Epidermal melanocyte (primary cell): ENCODE data around the gene SDHAF1.
"Not testable (repeated sequence)": the region's sequence is repeated elsewhere in the genome, so short reads cannot be mapped to it uniquely, and the experiment has no call there.

Experiments used
- DNase-seq: peaks from one replicate; pipeline ENCODE4 v3.0.0; 2011; ENCODE audit warnings: low spot score; ENCODE audit not compliant: insufficient read length

The SDHAF1 gene

DNA sequence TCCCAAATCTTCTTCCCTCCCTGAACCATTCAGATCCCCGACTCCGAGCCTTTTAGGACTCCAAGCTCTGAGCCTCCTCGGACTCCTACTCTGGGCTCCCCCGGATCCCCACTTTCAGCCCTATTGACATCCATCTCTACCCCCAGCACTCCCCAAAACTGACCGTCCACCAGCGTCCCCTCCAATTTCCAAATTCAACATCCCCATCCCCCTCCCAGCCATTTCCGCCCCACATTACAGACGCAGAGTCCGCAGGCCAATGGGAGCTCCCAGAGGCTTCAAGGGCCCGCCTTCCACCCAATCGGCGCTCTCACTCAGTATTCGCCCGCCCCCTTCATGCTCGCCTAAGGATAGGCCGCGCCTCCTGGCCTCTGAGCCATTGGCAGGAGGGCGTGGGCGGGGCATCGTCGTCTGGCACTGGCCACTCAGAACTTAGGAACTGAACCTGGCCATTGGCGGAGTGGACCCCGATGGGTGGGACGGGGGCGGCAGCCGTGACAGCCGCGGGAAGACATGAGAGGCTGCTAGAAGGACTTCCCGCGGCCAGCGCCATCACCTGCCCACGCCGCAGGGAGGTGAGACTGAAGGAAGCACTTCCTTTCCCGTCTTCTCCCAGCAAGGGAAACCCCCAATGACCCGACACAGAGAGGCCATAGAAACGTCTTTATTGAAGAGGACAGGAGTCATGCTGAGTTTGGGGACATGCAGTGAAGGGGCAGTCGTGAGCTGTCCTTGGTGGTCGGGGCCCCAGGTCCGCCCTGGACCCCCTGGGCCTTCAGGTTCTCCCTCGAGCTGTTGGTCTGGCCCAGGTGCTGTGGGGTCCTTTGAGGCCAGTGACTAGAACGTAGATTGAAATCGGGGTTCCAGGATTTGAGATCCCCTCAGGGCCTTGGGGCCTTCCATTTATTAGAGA, 19.3 kb downstream of the SDHAF1 start, which contains the start of gene ALKBH6:
TSS of gene ALKBH6 (minus strand) at position 202 of the 913 bp plus-strand sequence. CDS start 816 bp downstream, outside the sequence.
- peak; percentile 100 for DNase-seq

DNA sequence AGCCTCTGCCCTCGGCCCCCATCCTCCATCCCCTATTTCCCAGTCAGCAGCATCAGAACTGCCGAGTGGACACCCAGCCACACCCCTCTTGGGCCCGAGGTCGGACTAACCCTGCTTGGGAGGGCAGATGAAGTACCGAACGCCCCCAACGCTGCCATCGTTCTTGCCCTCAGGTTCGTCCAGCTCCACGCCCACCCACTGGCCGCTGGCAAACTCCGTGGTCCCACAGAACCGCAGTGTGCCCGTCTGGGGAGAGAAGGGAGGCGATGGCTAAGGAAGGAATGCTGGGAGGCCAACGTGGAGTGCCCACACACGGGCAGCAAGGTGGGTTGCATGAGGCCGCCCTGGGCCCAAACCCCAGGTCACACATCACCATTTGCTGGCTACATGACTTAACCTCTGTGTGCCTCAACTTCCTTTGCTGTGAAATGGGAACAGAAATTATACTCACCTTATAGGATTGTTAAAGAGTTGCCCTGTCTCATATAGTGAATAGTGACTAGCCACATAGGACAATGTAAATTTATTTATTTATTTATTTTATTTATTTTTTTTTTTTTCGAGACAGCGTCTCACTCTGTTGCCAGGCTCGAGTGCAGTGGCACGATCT, 24.2 kb downstream of the SDHAF1 start:
- DNase-seq = no peak

DNA sequence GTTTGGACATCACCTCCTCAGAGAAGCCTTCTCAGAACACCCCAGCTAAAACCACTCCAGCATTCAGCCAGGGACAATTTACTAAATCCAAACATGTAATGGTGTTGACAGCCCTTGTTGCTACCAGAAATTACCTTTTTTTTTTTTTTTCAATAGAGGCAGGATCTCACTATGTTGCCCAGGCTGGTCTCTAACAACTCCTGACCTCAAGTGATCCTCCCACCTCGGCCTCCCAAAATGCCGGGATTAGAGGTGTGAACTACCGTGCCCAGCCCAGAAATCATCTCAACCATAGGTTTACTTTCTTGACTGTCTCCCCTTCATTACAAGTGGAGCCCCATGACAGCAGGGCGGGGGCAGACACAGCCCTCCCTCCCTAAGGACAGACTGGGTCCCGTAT, 28.4 kb downstream of the SDHAF1 start:
- no peak for DNase-seq

DNA sequence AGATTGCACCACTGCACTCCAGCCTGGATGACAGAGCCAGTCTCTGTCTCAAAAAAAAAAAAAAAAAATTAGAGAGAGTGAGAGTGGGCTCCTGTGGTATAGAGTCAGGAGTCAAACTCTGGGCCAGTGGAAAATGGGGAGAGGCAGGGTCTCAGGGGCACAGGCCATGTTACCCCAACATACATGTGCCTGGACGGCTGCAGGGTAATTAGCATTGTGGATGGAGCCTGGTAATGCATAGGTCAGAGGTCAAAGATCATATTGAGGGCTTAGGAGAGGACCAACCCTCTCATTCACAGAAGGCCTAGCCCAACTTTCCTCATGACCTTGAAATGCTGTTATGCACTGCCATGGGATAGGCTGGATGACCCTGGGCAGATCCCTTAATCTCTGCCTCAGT, 30.6 kb downstream of the SDHAF1 start:
- DNase-seq = no peak

GRCh38 chr19:36026091-36026876, 31.3 kb downstream of the SDHAF1 start:
- DNase-seq = no peak

GRCh38 chr19:36027696-36028095, 32.7 kb downstream of the SDHAF1 start:
- DNase-seq = no peak

DNA sequence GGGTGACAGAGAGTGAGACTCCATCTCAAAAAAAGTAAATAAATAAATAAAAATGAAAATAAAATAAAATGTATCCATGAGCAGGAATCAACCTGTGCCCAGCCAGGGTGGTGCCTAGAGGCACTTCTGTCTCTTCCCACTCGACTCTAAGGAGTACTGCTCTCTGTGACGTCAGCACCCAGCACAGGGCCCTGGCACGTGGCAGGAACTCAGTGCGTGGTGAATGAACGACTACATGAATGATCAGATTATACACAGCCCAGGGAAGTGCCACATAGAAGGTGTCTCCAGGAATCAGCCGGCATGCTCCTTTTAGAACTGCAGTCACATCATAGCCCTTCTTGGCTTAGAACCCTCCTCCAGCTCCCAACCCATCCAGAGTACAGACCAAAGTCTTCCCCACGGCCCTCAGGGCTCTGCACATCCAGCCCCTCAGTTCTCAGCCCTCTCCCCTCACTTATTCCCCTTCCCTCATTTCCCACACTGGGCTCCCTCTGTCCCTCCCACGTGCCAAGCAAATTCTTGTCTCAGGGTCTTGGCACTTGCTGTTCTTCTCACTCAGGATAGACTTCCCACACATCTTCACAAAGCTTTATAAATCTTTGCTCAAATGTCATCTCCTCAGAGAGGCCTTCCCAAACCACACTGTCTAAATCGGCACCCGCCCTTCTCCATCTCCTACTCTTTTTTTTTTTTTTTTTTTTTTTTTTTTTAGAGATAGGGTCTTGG, 33.5 kb downstream of the SDHAF1 start:
- no peak for DNase-seq

DNA sequence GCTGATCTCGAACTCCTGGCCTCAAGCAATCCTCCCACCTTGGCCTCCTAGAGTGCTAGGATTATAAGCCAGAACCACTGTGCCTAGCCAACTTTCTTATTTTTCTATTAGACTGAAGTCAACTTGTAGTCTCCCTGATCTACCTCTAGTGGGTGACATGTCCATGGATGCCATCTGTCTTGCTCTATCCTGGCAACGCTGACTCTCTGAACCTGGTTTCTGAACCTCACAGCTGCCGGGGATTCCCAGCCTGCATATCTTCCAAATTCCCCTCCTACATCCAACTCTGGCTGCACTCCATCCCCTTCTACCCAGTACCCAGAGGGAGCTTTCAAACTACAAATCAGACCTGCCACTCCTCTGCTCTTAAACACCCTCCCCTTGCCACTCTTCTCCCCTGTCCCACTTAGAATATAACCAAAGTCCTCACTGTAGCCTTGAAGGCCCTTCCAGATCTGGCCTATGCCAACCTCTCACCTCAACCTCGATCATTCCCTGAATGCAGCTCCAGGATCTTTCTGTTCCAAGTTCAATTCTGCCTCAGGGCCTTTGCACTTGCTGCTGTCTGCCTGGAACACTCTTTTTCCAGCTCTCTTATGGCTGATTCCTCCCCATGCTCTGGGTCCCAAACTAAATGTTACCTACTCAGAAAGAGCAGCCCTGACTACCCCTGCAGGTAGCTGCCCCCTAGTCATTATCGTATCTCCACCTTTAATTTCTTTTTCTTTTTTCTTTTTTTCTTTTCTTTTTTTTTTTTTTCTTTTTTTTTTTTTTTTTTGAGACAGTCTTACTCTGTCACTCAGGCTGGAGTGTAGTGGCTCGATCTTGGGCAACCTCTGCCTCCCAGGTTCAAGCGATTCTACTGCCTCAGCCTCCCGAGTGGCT, 35.5 kb downstream of the SDHAF1 start:
- no peak for DNase-seq

GRCh38 chr19:36031308-36031707, 36.3 kb downstream of the SDHAF1 start:
- DNase-seq = no peak

DNA sequence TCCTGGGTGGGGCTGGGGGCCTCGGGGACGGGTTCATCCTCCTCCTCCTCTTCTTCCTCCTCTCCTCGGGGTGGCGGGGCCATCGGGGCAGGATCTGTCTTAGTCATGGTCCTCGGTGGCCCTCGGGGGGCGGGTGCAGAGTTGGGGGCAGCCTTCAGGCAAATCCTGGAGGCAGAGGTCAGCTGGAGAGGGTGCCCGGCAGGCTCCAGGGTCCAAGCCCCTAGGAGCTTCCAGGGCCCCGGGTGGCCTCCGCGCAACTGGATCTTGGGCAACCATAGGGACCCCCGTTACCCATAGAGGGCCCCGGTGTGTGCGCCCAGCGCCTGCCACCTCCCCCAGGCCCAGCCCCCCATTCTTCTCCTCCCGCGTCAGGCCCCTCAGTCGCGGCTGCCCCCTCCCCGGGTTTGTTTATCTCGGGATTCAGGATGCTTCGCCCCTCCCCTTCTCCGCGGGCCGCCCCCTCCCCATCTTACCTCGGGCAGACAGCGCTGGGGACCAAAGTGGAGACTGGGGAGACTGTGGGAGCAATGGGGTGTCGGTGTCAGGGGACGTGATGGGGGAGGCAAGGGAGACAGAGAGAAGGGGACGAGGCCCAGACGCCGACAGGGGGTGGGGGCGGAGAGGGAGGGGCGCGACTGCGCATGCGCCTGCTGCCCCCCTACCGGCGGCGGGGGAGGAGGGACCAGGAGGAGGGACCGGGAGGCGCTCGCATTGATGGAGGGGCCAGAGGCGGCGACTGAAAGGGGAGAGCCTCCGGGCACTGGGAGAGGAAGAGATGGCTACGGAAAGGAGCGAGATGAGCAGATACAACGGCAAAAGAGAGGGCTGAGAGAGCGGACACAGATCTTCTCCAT, 37.5 kb downstream of the SDHAF1 start, which contains the start of gene CLIP3:
TSS of gene CLIP3 (minus strand) at position 623 of the 854 bp plus-strand sequence. CDS start at position 107, 516 bp downstream.
- DNase-seq = peak; percentile 99

DNA sequence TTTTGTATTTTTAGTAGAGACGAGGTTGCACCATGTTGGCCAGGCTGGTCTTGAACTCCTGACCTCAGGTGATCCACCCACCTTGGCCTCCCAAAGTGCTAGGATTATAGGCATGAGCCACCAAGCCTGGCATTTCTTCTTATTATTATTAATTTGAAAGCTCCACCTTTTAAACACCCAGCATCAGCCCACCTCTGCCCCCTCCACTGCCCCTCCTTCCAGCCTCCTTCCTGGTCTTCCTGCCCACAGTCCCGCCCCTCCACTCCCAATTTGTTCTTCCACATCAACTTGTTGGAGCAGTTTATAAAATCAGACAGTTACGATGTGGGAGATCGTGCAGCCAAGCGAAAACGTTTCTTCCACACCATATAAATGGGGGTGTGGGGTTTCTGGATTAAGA, 45.5 kb downstream of the SDHAF1 start:
- DNase-seq = no peak

DNA sequence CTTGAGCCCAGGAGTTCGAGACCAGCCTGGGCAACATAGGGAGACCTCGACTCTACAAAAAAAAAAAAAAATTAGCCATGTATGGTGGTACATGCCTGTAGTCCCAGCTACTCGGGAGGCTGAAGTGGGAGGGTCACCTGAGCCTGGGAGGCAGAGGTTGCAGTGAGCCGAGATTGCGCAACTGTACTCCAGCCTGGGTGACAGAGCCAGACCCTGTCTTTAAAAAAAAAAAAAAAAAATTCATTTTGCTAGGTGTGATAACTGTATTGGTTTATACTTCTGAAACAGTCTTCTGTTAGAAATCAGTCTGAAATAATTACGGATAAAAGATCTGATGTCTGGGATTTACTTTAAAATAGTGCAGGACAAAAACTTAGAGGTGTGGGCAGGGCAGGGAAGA, 46.1 kb downstream of the SDHAF1 start:
- DNase-seq = not testable (repeated sequence)

GRCh38 chr19:36041831-36042230, 46.8 kb downstream of the SDHAF1 start:
- no peak for DNase-seq

DNA sequence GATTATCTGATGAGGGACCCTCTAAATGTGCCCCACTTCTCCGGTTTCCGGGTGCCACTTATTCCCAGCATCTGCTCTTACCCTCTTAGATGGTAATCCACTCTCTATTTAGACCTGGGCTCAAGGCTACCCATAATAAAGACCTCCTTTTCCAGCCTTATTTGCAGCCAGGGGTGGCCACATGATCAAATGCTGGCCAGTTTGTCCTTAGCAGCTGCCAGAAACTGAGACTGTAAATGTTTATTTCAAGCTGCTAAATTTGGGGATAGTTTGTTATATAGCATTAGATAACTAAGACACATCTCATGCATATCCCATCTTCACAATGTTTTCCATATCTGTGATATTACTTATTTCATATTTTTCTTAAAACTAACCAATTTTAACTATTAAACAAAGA, 49.0 kb downstream of the SDHAF1 start:
- DNase-seq = no peak
